IgD-negative memory B cell (primary cell): ENCODE data around the gene IRAK4. TPM values are rescaled to one million over a fixed set of nuclear protein-coding genes. Genes with fewer than 3 reads are reported as not detected.

Experiments used
- H3K27ac Mint-ChIP-seq, 3 donors: one replicate each; pipeline ENCODE4 v1.8.0; 2020 to 2022; ENCODE audit warnings: mild to moderate bottlenecking in 3 of 3, mixed read lengths in 3 of 3, moderate library complexity in 1 of 3
- H3K27me3 Mint-ChIP-seq: one replicate; pipeline ENCODE4 v1.8.0; 2021; ENCODE audit warnings: mixed read lengths
- H3K36me3 Mint-ChIP-seq: one replicate; pipeline ENCODE4 v1.8.0; 2020; ENCODE audit warnings: mild to moderate bottlenecking, mixed read lengths
- H3K4me1 Mint-ChIP-seq, 3 donors: one replicate each; pipeline ENCODE4 v1.8.0; 2020 to 2022; ENCODE audit warnings: mixed read lengths in 3 of 3, mild to moderate bottlenecking in 1 of 3
- H3K4me3 Mint-ChIP-seq, 4 donors: one replicate each; pipeline ENCODE4 v1.8.0; 2020 to 2022; ENCODE audit warnings: mild to moderate bottlenecking in 4 of 4, mixed read lengths in 4 of 4, moderate library complexity in 3 of 4
- H3K9me3 Mint-ChIP-seq, 3 donors: one replicate each; pipeline ENCODE4 v1.8.0; 2020 to 2021; ENCODE audit warnings: mixed read lengths in 3 of 3, mild to moderate bottlenecking in 1 of 3
- polyA plus RNA-seq: library from polyadenylated mRNA; unstranded; fragments of 300-500 nt; fragmentation: Illumina TruSeq; gene quantifications from one replicate; pipeline ENCODE4 v1.2.3, GENCODE V29; 2021

The IRAK4 gene
- 22.3 TPM for polyA plus RNA-seq

- Mint-ChIP-seq H3K4me1 (peaks cover 41 to 62% (median 57%) of the 10 kb centered on the region in 3 donors), H3K36me3 (peaks cover 14% of the 10 kb centered on the region), H3K9me3 (no peaks in the 10 kb centered on the region), H3K27ac (peak within 1 kb of the TSS; percentile 91 to 100 (median 99)), H3K4me3 (peak within 1 kb of the TSS; percentile 97 to 99 (median 97)), H3K27me3 (peaks cover 2% of the 10 kb centered on the region)
These were observed at the start of gene IRAK4, which contains the start of gene PUS7L for GRCh38 chr12:43758728-43759563. Gene IRAK4 (plus strand): TSS chr12:43758951. CDS start chr12:43768112, 9,161 bp downstream. Gene PUS7L (minus strand): TSS chr12:43758790. CDS start chr12:43755245, 3,545 bp downstream.

- H3K27ac Mint-ChIP-seq, result no peak overlapping the region
- H3K9me3 Mint-ChIP-seq, result peaks cover 0 to 8% (median 0%) of the 10 kb centered on the region in 3 donors
- peaks cover 10% of the 10 kb centered on the region for H3K27me3 Mint-ChIP-seq
These were observed 47.4 kb upstream of the IRAK4 start for GRCh38 chr12:43711348-43711747.

GRCh38 chr12:43722621-43723020, 36.1 kb upstream of the IRAK4 start:
- Mint-ChIP-seq H3K36me3 (peaks cover 2% of the 10 kb centered on the region), H3K27me3 (no peaks in the 10 kb centered on the region), H3K4me1 (no peaks in the 10 kb centered on the region), H3K9me3 (no peaks in the 10 kb centered on the region), H3K27ac (no peak overlapping the region), H3K4me3 (no peak overlapping the region)

More at GRCh38 chr12:43711348-43711747, 47.4 kb upstream of the IRAK4 start:
- H3K36me3 Mint-ChIP-seq, result no peaks in the 10 kb centered on the region
- no peak overlapping the region for H3K4me3 Mint-ChIP-seq
- no peaks in the 10 kb centered on the region for H3K4me1 Mint-ChIP-seq

GRCh38 chr12:43723134-43723533, 35.6 kb upstream of the IRAK4 start:
- Mint-ChIP-seq H3K4me1 (no peaks in the 10 kb centered on the region), H3K36me3 (peaks cover 2% of the 10 kb centered on the region), H3K27me3 (no peaks in the 10 kb centered on the region), H3K27ac (no peak overlapping the region), H3K4me3 (no peak overlapping the region), H3K9me3 (no peaks in the 10 kb centered on the region)

GRCh38 chr12:43728117-43728516, 30.6 kb upstream of the IRAK4 start:
- H3K9me3 Mint-ChIP-seq, result no peaks in the 10 kb centered on the region
- no peak overlapping the region for H3K4me3 Mint-ChIP-seq
- no peak overlapping the region for H3K27ac Mint-ChIP-seq
- H3K27me3 Mint-ChIP-seq, result no peaks in the 10 kb centered on the region
- peaks cover 2% of the 10 kb centered on the region for H3K36me3 Mint-ChIP-seq
- H3K4me1 Mint-ChIP-seq, result peaks cover 0 to 2% (median 0%) of the 10 kb centered on the region in 3 donors

GRCh38 chr12:43728698-43729097, 30.1 kb upstream of the IRAK4 start:
- Mint-ChIP-seq H3K36me3 (peaks cover 2% of the 10 kb centered on the region), H3K27ac (no peak overlapping the region)

DNA sequence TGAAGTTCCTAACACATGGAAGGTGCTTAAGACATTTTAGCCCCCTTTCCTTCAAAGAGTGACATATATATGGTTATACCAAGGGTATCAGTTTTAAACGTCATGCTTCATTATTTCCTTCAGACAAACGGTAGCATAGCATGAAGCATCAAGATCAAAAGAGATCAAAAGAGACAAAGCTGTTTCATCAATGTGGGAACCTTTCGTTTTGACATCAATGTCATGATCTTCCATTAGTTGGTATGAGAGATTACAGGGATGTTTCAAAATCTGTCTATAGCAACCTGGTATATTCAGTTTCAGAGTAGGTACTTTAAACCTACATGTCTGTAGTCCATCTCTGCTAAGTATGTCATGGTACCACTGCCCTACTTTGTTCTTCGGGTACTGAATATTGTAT, 28.5 kb upstream of the IRAK4 start:
- Mint-ChIP-seq H3K4me1 (peaks cover 0 to 2% (median 0%) of the 10 kb centered on the region in 3 donors), H3K36me3 (peaks cover 5% of the 10 kb centered on the region), H3K27me3 (no peaks in the 10 kb centered on the region), H3K4me3 (no peak overlapping the region), H3K9me3 (no peaks in the 10 kb centered on the region), H3K27ac (peak overlapping the region in 1 of 3 donors; percentile 44)

More at GRCh38 chr12:43728698-43729097, 30.1 kb upstream of the IRAK4 start:
- peaks cover 0 to 2% (median 0%) of the 10 kb centered on the region in 3 donors for H3K4me1 Mint-ChIP-seq
- H3K4me3 Mint-ChIP-seq, result no peak overlapping the region
- no peaks in the 10 kb centered on the region for H3K9me3 Mint-ChIP-seq
- H3K27me3 Mint-ChIP-seq, result no peaks in the 10 kb centered on the region

DNA sequence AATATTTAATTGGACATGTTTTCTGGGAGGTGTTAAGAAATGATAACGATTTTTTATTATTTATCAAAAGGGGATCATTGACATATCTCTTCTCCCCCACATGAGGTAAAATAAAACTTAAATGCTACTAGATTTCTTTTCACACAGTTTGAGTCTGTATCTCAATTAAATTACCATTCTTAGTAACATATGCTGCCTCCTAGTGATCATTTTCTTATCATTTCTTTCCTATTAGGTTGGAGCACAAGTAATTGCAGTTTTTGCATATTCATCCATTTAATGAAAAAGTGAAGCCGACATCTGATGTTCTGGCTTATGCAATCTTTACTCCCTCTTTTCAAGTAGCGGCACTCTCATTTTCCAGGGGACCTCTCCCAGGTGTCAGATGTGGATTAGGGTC, 25.1 kb upstream of the IRAK4 start:
- Mint-ChIP-seq H3K27ac (no peak overlapping the region), H3K36me3 (peaks cover 4% of the 10 kb centered on the region)

GRCh38 chr12:43736927-43737440, 21.8 kb upstream of the IRAK4 start:
- H3K27me3 Mint-ChIP-seq, result no peaks in the 10 kb centered on the region
- peaks cover 0 to 2% (median 0%) of the 10 kb centered on the region in 3 donors for H3K4me1 Mint-ChIP-seq
- H3K9me3 Mint-ChIP-seq, result no peaks in the 10 kb centered on the region
- no peak overlapping the region for H3K27ac Mint-ChIP-seq
- no peak overlapping the region for H3K4me3 Mint-ChIP-seq
- peaks cover 11% of the 10 kb centered on the region for H3K36me3 Mint-ChIP-seq

More for the DNA sequence above, 25.1 kb upstream of the IRAK4 start:
- Mint-ChIP-seq H3K4me3 (no peak overlapping the region), H3K9me3 (no peaks in the 10 kb centered on the region), H3K4me1 (peaks cover 0 to 2% (median 0%) of the 10 kb centered on the region in 3 donors), H3K27me3 (no peaks in the 10 kb centered on the region)

DNA sequence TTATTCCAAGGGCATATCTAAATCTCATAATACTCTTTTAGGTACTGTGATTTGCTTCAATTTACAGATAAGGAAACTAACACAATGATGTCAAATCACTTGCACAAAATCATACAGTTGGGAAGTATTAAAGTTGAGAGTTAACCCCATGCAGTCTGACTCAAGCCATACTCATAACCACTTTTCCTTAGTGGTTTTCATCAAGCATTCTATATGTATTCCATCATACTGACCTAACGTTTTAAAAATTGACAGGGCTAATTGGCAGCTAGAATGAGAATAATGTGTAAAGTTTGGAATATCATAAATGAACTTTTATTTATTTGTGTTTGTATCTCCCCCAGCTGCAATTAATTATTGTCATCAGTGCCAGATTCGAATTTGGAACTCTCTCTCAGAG, 21.1 kb upstream of the IRAK4 start:
- H3K9me3 Mint-ChIP-seq, result no peaks in the 10 kb centered on the region
- peaks cover 12% of the 10 kb centered on the region for H3K36me3 Mint-ChIP-seq
- H3K27ac Mint-ChIP-seq, result no peak overlapping the region
- H3K4me3 Mint-ChIP-seq, result no peak overlapping the region
- peaks cover 0 to 2% (median 0%) of the 10 kb centered on the region in 3 donors for H3K4me1 Mint-ChIP-seq
- H3K27me3 Mint-ChIP-seq, result no peaks in the 10 kb centered on the region

GRCh38 chr12:43740511-43741100, 18.1 kb upstream of the IRAK4 start:
- Mint-ChIP-seq H3K36me3 (peaks cover 22% of the 10 kb centered on the region), H3K4me3 (no peak overlapping the region)

GRCh38 chr12:43742106-43742505, 16.6 kb upstream of the IRAK4 start:
- Mint-ChIP-seq H3K9me3 (no peaks in the 10 kb centered on the region), H3K4me1 (no peaks in the 10 kb centered on the region), H3K36me3 (peaks cover 24% of the 10 kb centered on the region), H3K27ac (no peak overlapping the region), H3K4me3 (no peak overlapping the region), H3K27me3 (no peaks in the 10 kb centered on the region)

More at GRCh38 chr12:43740511-43741100, 18.1 kb upstream of the IRAK4 start:
- H3K27ac Mint-ChIP-seq, result no peak overlapping the region
- H3K9me3 Mint-ChIP-seq, result no peaks in the 10 kb centered on the region
- no peaks in the 10 kb centered on the region for H3K27me3 Mint-ChIP-seq
- no peaks in the 10 kb centered on the region for H3K4me1 Mint-ChIP-seq

DNA sequence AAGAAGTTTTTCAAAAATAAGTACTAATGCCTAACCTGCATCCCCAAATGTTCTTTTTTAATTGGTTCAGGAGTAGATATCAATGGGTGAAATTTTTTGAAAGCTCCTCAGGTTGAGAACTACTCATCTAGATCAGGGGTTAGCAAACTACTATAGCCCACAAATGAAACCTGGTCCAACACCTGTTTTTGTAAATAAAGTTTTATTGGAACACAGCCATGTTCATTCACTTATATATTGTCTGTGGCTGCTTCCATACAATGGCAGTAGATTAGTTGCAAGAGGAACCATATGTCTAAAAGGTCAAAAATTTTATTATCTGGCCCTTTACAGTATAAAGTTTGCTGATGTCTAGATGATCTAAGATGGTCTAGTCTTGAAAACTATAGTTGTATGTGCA, 13.9 kb upstream of the IRAK4 start:
- H3K9me3 Mint-ChIP-seq, result no peaks in the 10 kb centered on the region
- no peaks in the 10 kb centered on the region for H3K4me1 Mint-ChIP-seq
- no peaks in the 10 kb centered on the region for H3K27me3 Mint-ChIP-seq
- H3K27ac Mint-ChIP-seq, result no peak overlapping the region
- no peak overlapping the region for H3K4me3 Mint-ChIP-seq
- H3K36me3 Mint-ChIP-seq, result peaks cover 20% of the 10 kb centered on the region

DNA sequence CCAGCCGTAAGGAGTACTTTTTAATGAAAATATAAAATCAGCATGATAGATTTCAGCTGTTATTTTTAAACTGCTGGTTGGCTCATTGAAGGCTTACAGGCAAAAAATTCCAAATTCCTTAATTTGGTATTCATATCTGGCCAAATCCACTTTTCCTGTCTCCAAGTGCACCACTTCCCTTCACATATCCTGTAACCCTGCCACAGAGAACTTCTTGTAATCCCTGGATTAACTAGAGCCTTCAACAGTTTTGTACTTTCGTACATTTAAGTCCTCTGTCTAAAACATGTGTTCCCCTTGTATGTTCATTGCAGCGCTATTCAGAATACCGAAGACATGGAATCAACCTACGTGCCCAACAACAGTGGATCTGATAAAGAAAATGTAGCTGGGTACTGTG, 9.7 kb upstream of the IRAK4 start:
- Mint-ChIP-seq H3K27ac (no peak overlapping the region), H3K4me1 (peaks cover 11 to 15% (median 12%) of the 10 kb centered on the region in 3 donors), H3K4me3 (no peak overlapping the region), H3K27me3 (no peaks in the 10 kb centered on the region), H3K9me3 (no peaks in the 10 kb centered on the region), H3K36me3 (peaks cover 23% of the 10 kb centered on the region)

DNA sequence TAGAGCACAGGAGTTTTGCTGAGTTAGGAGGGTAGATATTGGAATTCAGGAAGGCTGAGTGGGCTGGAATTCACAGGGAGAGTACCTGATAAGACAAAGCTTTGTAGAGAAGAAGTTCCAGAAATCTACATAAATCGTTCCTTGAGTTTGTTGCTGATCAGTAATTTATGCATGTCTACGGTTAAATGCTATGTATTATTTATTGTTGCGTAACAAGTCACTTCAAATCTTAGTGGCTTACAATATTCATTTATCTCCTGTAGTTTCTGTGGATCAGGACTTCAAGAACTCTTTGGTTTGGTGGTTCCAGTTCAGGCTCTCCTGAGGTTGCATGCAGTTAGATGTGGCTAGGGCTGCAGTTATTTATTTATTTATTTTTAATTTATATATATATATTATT, 7.9 kb upstream of the IRAK4 start:
- Mint-ChIP-seq H3K4me3 (no peak overlapping the region), H3K9me3 (no peaks in the 10 kb centered on the region), H3K27me3 (no peaks in the 10 kb centered on the region), H3K4me1 (peaks cover 15 to 26% (median 17%) of the 10 kb centered on the region in 3 donors), H3K27ac (no peak overlapping the region), H3K36me3 (peaks cover 16% of the 10 kb centered on the region)
